Stimulated activated CD8-positive, alpha-beta memory T cell treated with anti-CD3 and anti-CD28 coated beads, Interleukin-7, amount 100 ng/mL, for 48 hours (primary cell): ENCODE data around the gene NOS1AP.

Source experiments
- DNase-seq, 2 donors: peaks; one replicate each; pipeline ENCODE4 v3.0.0-alpha.2; 2020; ENCODE audit warnings: low read depth in 1 of 2; ENCODE audit errors: extremely low read depth in 1 of 2

Gene NOS1AP

DNA sequence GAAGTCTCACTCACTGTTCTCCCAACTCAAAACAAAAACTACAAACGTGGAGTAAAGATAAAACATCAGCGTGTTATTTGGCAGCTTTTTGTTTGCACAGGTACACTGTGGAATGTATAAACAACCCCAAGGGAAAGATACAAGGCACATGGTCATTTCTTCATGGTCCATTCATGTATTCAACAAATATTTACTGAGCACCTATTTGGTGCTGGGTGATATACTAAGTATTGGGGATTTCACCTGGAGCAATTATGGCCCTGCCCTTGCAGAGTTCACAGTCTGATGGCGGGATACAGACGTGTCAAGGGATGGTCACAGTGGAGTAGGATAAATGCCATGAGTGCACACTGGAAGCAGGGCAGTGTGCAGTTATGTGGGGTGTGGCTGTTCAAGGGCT, 171.1 kb downstream of the NOS1AP start:
- no peak for DNase-seq

DNA sequence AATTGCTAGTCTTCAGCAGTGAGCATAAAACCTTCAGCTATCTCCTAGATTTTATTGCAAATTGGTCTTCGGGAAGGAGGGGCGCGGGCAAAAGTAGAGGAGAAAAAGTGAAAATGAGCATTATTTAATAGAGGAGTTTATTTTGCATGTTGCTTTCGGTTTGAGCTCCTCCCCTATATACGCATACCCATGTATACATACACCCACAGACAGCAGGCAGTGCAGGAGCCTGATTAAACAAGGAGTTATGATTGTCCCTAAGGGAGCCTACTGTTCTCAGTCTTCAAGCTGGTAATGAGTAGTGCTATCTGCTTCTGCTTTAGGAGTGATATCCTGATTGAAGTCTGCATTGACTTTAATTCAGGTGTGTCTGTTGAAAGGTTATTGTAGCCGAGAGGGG, 173.3 kb downstream of the NOS1AP start:
- DNase-seq: no peak

DNA sequence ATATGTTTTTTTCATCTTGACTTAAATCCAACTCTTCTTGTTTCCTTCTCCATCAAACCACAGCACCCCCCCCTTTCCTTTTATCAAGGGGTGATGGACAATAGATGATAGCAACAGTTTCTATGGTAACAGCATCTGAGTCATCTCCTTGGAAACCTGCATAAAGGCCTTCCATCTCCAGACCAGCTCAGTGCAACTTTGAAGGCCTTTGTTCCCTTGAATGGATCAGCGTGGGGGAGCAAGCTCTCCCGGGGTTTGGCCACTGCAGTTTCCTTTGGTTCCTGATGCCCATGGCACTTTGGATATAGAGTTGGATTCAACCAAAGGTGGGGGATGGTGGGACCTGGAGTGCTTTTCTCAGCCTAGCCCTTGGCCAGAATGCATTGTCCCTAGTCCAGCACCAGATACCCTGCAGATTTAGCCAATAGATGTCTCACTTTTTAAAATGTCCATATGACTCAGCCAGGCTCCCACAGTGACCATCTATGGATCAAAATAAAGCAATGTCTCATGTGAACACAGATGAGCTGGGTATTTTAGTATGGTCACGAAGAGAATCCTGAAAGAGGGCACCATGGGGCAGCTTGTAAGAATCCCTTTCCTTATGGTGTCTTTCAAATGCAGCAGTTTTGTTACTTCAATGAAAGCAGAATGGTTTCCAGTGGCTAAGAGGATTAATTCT, 179.5 kb downstream of the NOS1AP start:
- DNase-seq: no peak

DNA sequence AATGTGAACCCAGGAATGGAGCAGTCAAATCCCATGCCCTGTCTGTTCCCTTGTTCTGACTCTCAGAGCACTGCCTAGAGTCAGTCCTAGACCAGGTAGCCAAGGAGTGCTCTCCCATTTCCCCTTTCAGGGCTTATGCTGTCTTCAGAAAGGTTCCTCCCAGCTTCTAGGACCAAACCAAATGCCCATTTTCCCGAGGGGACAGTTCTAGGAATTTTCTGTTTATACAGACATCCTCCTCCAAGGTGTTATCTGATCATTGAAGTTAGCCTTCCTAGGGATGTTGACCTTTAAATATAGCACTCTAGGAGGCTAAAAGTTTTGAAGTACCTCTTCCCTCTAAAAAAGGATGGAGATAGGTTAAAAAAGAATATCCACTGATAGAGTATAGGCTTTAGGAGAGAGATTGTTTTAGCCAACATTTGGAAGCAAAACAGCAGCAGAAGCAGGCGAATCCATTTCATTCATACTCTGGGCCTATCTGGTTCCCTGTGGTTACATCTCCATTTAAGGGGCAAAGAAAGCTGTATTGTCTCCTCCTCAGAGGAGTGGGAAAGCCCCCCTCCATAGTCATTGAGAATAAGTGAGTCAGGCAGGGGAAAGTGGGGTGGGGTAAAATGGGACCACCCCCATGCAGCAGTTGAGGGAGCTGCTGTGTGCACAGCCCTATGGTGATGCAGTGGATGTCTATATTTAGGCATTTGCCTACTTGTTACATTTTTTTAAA, 180.7 kb downstream of the NOS1AP start:
- DNase-seq: no peak

DNA sequence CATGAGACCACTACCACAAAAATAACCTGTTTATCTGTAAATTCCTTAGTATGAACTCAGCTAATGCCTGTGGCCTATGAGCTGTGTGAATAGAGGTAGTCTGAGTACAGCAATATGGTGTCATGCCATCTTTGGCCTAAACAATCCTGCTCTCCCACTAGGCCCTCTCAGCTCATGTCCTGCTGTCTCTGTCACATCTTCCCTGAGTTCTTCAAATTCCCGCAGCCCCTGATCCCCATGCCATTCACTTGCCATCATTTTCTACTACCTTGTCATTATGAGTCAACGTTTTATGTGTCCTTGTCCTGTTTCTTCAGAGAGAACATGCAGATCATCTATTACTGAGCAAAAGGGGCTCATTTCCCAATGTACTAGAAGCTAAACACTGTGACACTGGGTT, 181.6 kb downstream of the NOS1AP start:
- DNase-seq: no peak

DNA sequence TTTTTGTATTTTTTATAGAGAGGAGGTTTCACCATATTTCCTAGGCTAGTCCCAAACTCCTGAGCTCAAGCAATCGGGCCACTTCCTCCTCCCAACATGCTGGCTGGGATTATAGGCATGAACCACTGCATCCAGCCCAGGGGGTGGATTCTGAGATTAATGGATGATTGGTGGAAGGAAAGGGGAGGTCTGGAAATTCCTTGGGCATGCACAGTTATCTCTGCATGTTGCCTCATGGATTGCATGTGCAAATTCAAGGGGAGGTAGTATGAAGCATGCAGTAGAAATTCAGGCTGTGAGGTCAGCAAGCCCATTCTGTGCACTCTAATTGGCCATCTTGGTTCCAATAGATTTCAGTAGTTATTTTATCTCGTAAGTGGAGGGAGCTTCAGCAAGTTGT, 182.7 kb downstream of the NOS1AP start:
- no peak for DNase-seq

DNA sequence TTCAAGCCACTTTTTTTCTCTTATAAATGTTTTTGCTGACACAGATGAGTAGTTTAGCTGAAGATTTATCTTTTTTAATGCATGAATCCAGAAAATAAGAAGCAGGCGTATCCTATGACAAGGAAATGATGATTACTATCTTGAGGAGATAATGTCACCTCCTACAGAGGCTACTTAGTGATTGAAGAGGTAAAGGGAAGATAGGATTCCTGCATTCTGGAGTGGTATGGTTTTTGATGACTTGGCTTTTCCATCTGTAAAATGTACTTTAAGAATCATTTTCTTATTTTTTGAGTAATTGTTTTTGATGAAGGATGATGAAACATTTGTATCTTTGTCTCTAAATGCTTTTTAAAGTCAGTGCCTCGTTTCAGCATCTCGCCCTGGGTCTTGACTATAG, 184.3 kb downstream of the NOS1AP start:
- no peak for DNase-seq

DNA sequence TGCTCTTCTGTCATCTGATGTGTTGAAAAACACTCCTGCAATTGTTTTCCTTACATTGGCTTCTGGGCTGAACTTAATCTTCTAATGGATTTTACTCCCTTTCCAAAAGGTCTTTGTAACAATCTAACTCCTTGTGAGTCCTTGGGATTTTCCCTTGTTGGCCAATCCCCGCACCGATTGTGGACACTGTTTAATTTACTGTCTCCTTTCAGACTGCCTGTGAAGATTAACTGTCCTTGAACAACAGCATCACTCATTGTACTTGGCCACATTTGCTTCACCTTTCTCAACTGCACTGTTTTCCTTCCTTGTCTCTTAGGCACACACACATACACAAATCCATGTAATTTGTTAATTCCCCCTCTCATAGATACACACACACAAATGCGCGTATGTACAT, 186.8 kb downstream of the NOS1AP start:
- DNase-seq: no peak

DNA sequence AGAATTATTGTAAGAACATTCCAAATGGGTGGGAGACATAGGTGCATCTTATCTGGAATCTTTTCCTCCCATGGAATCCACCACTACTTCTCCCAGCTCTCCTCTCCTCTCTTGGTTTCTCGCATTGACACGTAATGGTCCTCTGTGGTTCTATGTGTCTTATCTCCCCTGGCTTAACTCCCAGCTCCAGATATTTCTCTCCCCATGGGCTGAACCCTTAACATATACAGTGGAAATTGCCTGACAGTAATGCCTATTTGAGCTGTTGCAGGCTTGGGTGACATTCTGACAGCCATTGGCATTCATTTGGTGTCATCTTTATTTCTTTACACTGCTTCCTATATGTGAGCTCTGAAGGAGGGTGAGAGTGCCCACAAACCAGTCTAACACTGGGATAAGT, 188.9 kb downstream of the NOS1AP start:
- no peak for DNase-seq

DNA sequence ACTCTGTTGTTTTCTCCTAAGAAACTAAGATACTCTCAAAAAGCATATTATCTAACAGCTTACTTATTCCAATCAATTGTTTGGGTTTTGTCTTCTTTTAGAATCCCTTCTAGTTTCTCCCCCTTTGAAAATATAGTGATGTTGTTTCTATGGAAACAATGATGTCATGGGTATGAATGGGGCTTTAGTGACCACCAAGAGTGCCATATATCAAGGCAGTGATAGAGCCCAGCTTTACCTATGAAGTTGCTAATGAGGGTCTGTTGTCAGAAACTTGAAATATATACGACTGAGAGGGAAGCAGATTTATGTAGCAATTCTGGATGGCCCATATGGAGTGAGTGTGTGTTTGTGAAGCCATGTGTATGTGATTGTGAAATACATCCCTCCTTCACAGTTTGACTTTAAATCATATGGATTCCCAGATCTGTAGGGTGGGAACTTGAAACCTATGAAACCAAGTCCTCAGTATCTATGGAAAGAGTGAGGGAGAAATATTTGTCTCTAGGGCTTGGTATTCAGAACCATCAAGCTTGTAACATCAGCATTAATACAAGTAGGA, 190.5 kb downstream of the NOS1AP start:
- DNase-seq: no peak

DNA sequence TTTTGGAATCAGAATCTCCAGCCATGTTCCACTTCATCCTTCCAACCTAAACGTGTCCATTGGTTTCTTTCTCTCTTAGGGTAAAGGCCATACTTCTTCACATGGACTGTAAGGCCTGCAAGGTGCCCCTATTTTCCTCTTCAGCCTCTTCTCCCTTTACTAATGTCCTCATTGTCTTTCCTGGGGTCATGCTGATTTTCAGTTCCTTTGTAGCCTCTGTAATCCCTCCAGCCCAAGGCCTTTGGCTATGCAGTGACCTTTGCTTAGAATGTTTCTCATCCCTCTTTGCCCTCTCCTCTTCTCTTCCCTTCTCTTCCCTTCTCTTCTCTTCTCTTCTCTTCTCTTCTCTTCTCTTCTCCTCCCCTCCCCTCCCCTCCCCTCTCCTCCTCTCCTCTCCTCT, 194.6 kb downstream of the NOS1AP start:
- DNase-seq: no peak

DNA sequence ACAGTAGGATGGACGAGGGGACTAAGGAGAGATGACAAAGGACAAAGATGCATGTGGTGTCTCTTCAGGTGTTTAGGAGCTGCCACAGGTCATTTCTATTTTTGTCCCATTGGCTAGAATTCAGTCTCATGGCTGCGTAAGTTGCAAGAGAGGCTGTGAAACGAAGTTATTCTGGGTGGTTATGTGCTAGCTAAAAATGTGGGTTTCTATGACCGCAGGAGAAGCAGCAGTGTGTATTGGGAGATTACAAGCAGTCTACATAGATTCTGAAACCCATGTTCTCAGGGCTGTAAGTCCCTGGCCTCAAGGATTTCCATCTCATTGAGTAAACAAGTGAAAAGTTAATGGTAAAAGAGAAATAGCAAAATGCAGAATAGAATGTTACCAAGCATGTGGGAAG, 196.5 kb downstream of the NOS1AP start:
- DNase-seq: no peak

DNA sequence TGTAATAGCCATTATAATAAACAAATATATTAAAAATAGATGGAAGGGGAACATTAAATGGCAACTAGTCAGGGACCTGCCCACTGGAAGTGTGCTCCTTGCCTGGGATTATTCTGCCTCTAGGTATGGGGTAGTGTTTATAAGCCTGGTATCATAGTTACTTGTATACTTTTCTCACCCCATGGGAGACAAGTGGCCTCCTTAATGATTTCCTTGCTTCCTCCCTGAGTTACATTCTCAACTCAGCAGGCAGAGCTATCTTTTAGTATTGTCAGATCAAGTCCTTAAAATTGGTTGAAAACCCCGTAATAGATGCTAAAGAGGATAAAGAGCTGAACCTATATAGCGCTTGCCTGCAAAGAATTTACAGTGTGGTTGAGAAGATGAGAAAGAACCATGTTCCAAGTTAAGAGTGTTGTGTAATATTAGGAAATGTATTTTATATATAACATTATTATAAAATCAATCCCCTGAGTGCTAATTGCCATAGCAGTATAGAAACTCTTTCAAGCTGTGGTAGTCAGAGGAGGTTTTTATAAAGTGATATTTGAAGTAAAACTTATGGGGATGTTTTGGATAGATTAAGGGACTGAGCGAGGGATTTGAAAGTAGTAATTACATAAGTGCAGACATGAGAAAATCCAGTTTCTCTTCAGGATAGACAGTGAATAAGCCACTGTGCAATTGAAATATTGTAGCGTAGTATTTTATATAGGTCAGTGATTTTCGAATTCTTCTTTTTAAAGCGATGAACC, 200.7 kb downstream of the NOS1AP start:
- DNase-seq: no peak

DNA sequence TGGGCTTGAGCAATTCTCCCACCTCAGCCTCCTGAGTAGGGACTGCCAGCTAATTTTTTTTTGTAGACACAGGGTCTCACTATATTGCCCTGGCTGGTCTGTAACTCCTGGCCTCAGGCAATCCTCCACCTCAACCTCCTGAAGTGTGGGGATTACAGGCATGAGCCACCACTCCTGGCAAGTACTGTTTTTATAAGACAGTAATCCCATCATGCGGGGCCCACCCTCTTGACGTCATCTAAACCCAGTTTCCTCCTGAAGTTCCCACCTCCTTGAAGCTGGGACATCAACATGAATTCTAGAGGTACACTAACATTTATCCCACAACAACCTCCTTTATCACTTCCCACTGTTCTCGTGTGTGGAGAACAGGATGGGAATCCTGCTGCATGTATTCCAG, 202.5 kb downstream of the NOS1AP start:
- DNase-seq: no peak

DNA sequence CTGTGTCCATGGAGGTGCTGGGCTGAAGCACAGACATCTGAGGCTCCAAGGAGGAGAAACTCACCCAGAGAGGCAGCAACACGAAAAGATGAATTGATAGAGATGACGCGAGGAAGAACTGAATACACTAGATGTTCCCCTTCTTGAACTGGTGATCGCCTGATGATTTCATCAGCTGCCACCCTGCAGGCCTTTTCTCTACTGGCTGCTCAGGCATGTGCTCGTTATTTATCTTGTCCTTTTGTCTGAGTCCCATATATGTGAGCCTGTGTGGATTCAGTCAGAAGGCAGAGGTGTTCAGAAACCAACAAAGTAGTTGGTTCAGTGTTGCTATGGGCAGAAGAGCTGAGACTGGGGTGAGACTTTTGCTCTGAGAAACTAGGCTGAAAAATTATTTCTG, 202.9 kb downstream of the NOS1AP start:
- no peak for DNase-seq

DNA sequence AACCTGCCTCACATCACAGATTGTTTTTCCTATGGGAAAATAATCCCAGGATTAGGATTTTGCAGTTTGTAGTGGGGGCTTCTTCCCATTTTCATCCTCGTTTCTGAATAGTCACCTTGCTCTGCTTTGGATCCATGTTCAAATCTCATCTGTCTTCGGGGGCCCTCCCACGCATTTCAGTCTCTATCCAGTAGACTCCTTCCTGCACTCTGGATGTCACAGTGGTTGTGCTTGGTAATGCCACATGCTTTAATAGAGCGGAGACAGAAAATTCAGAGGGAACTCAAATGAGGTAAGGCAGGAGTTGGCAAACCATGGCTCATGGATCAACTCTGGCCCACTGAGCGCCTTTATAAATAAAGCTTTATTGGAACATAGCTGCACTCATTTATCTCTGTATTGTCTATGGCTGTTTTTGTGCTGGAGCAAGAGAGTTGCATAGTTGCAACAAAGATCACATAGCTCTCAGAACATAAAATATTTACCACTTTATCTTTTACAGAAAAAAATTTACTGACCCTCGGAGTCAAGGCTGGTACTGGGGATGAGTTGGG, 206.2 kb downstream of the NOS1AP start:
- no peak for DNase-seq

DNA sequence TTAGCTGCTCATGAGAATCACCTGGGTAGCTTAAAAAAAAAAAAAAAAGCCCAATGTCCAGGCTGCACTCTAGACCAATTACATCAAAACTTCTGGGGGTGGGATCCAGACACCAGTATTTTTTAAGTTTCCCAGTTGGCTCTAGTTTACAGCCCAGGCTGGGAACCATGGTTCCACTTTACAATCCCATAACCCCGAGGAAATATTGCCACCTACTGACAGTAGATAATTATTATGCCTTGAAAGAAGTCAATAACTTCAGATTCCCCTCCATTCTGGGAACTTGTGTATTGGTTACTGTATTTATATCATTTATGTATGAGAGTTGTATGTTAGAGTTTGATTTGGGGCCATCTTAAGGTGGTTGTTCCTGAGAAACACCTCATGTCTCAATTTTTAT, 207.0 kb downstream of the NOS1AP start:
- no peak for DNase-seq

DNA sequence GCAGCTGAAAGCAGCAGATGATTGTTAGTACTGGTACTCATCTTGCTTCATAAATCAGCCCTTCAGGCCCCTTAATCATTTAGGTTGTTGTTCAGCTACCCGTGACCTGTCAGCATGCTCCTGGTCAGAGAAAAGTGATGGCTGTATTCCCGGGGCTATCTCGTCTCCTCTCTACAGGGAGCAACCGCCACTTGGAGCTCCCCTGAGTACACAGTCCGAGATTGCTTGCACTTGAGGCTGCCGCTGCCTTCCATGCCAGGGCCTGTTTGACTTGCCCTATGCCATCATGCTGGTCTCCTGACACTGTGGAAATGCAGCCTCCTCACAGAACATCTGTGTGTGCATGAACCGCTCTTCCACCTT, 209.6 kb downstream of the NOS1AP start:
- DNase-seq: no peak

DNA sequence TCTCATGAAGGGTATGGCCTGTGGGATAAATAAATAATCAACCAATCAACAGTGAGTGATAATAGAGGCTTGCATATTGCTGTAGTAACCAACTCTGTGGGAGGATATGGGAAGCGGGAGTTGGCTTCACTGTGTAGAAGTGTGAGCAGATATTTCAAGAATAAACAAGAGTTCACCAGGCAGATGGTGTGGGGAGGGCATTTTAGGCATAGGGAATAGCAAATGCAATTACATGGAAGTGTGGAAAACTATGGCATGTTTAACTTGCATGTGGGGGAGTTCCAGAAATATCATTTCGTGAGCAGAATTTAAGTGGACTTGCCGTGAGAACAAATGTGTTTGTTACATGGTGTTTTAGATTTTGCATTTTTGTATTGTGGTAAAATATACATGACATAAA, 211.9 kb downstream of the NOS1AP start:
- DNase-seq: no peak

DNA sequence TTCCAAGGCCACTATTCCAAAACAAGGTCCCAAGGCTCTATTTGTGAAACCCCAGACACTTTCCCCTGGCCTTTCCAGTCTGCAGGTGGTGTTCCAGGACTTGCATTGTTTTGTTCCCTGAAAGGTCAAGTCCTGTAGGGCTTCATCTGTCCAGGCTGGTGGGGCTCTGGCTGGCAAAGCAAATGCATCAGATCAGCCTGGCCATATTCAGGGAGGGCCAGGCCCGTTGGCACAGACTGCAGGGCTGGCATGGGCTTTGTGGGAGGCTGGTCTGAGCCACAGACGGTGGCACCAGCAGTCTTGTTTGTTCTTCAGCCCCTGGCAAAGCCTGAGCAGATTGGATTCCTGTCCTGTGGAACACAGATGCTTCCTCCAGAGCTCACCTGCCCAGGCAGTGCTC, 214.2 kb downstream of the NOS1AP start:
- no peak for DNase-seq

DNA sequence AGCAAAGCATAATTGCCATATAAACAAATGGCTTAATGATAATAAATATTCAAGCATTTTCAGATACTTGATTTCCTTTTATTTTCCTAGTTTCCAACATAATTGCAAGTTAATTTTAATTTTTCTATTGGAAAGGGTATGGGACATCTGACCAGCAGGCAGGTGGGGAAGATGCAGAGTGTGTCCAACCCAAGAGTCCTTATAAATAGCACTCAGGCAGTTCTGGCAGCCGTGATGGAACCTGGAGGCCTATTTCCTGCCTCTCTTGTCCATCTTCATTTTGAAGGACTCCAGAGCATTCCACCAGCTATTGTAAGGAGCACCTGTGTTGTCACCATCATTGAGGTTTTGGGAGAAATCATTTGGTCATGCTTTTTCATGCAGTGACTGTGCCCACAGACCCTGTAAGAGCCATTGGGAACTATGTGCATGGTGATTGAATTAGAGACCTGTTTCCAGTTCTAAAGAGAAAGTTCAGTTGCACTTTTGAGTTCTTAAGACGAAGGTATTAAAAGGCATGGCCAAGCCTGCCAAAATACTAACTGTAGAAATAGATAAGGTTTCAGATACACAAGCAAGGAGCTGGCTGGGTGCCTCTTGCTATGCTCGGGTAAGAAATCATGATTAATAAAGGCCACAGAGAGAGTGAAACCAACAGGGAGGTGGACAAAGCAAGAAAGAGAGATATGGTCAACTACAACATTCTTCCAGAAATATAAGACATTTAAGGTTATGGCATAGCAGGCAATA, 214.9 kb downstream of the NOS1AP start:
- no peak for DNase-seq
